IMR-90 (cell line): ENCODE measurements around the gene PIP4K2B. TPM values are rescaled to one million over a fixed set of nuclear protein-coding genes. Genes with fewer than 3 reads are reported as not detected.

Experiments used
- ATAC-seq: fragments of 200-7000 bp; cut with Tn5 transposase; 2 replicates; pipeline ENCODE4 v1.9.1; 2020; ENCODE audit warnings: low read depth, mild to moderate bottlenecking, moderate library complexity
- BruUV-seq: library from RNA; stranded (reverse); fragments of 400-500 nt; replicated peaks from 2 replicates; lab custom pipeline; 2021; lab: Mats Ljungman, UMichigan
- CTCF ChIA-PET: fragments of 300-600 bp; formaldehyde crosslinking; extraction: SDS; loops from one replicate; lab custom pipeline; 2021; ENCODE audit warnings: antibody characterized with exemption; lab: Yijun Ruan, JAX
- POLR2A ChIA-PET: fragments of 300-600 bp; sonication (Branson Sonifier 250); formaldehyde crosslinking; loops from one replicate; lab custom pipeline; 2022; ENCODE audit warnings: antibody characterized with exemption; ENCODE audit not compliant: unreplicated experiment; lab: Charles Lee
- DNase-seq: peaks from one replicate; pipeline ENCODE4 v3.0.0; 2013
- H2AFZ ChIP-seq: replicated peaks from 2 replicates; pipeline ENCODE3; 2013; ENCODE audit warnings: low read length, mild to moderate bottlenecking; ENCODE audit not compliant: poor library complexity
- H2AK5ac ChIP-seq: 2 replicates; pipeline ENCODE4 v1.6.1; 2013; ENCODE audit warnings: low read depth, low read length, inconsistent platforms
- H2AK9ac ChIP-seq: replicated peaks from 2 replicates; pipeline ENCODE3; 2013; ENCODE audit warnings: mild to moderate bottlenecking, low read depth, low read length, moderate library complexity; ENCODE audit not compliant: poor library complexity
- H2BK120ac ChIP-seq: 2 replicates; pipeline ENCODE4 v1.6.1; 2013; ENCODE audit warnings: low read depth, low read length, inconsistent platforms
- H2BK15ac ChIP-seq: 3 replicates; pipeline ENCODE4 v1.6.1; 2013; ENCODE audit warnings: low read depth, low read length, inconsistent platforms
- H2BK20ac ChIP-seq: 2 replicates; pipeline ENCODE4 v1.6.1; 2013; ENCODE audit warnings: low read depth, mild to moderate bottlenecking, inconsistent platforms, low read length, moderate library complexity
- H2BK5ac ChIP-seq: 2 replicates; pipeline ENCODE4 v1.6.1; 2013; ENCODE audit warnings: mild to moderate bottlenecking, low read depth, low read length, inconsistent platforms; ENCODE audit not compliant: poor library complexity, severe bottlenecking
- H3K14ac ChIP-seq: replicated peaks from 2 replicates; pipeline ENCODE4 v1.6.1; 2013; ENCODE audit warnings: low read depth, low read length, inconsistent platforms
- H3K18ac ChIP-seq: 2 replicates; pipeline ENCODE4 v1.6.1; 2013; ENCODE audit warnings: low read depth, low read length, control low read depth
- H3K23ac ChIP-seq: 2 replicates; pipeline ENCODE4 v1.6.1; 2013; ENCODE audit warnings: low read depth, low read length, inconsistent platforms
- H3K27ac ChIP-seq: 2 replicates; pipeline ENCODE4 v1.5.1; 2013; ENCODE audit warnings: mild to moderate bottlenecking, control low read depth, low read length; ENCODE audit not compliant: insufficient read depth
- H3K27me3 ChIP-seq: 2 replicates; pipeline ENCODE4 v1.6.1; 2013; ENCODE audit warnings: low read length; ENCODE audit not compliant: control insufficient read depth, insufficient read depth
- H3K36me3 ChIP-seq: 2 replicates; pipeline ENCODE4 v1.6.1; 2013; ENCODE audit warnings: low read length, mixed read lengths; ENCODE audit not compliant: control insufficient read depth, insufficient read depth
- H3K4ac ChIP-seq: 2 replicates; pipeline ENCODE4 v1.6.1; 2013; ENCODE audit warnings: low read depth, low read length, inconsistent platforms
- H3K4me1 ChIP-seq: 2 replicates; pipeline ENCODE4 v1.6.1; 2013; ENCODE audit warnings: low read length, mixed read lengths; ENCODE audit not compliant: control insufficient read depth, insufficient read depth
- H3K4me2 ChIP-seq: 2 replicates; pipeline ENCODE4 v1.6.1; 2013; ENCODE audit warnings: low read depth, mild to moderate bottlenecking, control low read depth, low read length, moderate library complexity
- H3K4me3 ChIP-seq: 2 replicates; pipeline ENCODE4 v1.5.1; 2013; ENCODE audit warnings: low read depth, mild to moderate bottlenecking, control low read depth, low read length, moderate library complexity; ENCODE audit not compliant: insufficient read depth
- H3K56ac ChIP-seq: 2 replicates; pipeline ENCODE4 v1.6.1; 2013; ENCODE audit warnings: low read length, inconsistent platforms; ENCODE audit not compliant: insufficient read depth; ENCODE audit errors: extremely low read depth
- H3K79me1 ChIP-seq, 2 experiments: 2 replicates each; pipeline ENCODE4 v1.6.1; 2013; ENCODE audit warnings: low read length in 2 of 2, inconsistent platforms in 1 of 2, low read depth in 1 of 2
- H3K9ac ChIP-seq: 2 replicates; pipeline ENCODE4 v1.6.1; 2013; ENCODE audit warnings: low read depth, low read length, control low read depth
- H3K9me1 ChIP-seq: 2 replicates; pipeline ENCODE4 v1.6.1; 2013; ENCODE audit warnings: low read length, inconsistent platforms; ENCODE audit not compliant: insufficient read depth
- H3K9me3 ChIP-seq: 2 replicates; pipeline ENCODE4 v1.6.1; 2013; ENCODE audit warnings: low read length; ENCODE audit not compliant: control insufficient read depth, insufficient read depth
- H4K20me1 ChIP-seq: 2 replicates; pipeline ENCODE4 v1.6.1; 2013; ENCODE audit warnings: low read length, inconsistent platforms; ENCODE audit not compliant: insufficient read depth
- H4K5ac ChIP-seq: 2 replicates; pipeline ENCODE4 v1.6.1; 2013; ENCODE audit warnings: mild to moderate bottlenecking, low read depth, low read length, control low read depth
- H4K8ac ChIP-seq, 2 experiments: 2 replicates each; pipeline ENCODE4 v1.6.1; 2013; ENCODE audit warnings: low read depth in 2 of 2, low read length in 2 of 2, control low read depth in 1 of 2, inconsistent platforms in 1 of 2
- H4K91ac ChIP-seq: 2 replicates; pipeline ENCODE4 v1.6.1; 2013; ENCODE audit warnings: low read depth, low read length, inconsistent platforms; ENCODE audit not compliant: insufficient read depth
- BHLHE40 ChIP-seq: fragments of 150-350 bp; IDR thresholded peaks from 2 replicates; pipeline ENCODE4 v1.6.1; 2016; ENCODE audit warnings: mild to moderate bottlenecking, low read depth, low read length
- CEBPB ChIP-seq: IDR thresholded peaks from 2 replicates; pipeline ENCODE4 v1.6.1; 2012; ENCODE audit warnings: low read depth, low read length, improper control_type of control experiment
- CHD1 ChIP-seq: IDR thresholded peaks from 2 replicates; pipeline ENCODE4 v1.6.1; 2012; ENCODE audit warnings: low read depth, low read length, improper control_type of control experiment
- CTCF ChIP-seq: conservative IDR thresholded peaks from 2 replicates; pipeline ENCODE4 v1.5.1; 2012; ENCODE audit warnings: mild to moderate bottlenecking, low read depth, low read length, improper control_type of control experiment
- ELK1 ChIP-seq: fragments of 150-350 bp; IDR thresholded peaks from 2 replicates; pipeline ENCODE4 v1.6.1; 2016; ENCODE audit warnings: low read depth, mild to moderate bottlenecking, low read length, moderate library complexity, borderline replicate concordance
- FOS ChIP-seq: fragments of 150-350 bp; IDR thresholded peaks from 2 replicates; pipeline ENCODE4 v1.6.1; 2016; ENCODE audit warnings: low read depth, low read length
- MAFK ChIP-seq: IDR thresholded peaks from 2 replicates; pipeline ENCODE4 v1.6.1; 2012; ENCODE audit warnings: low read depth, low read length, improper control_type of control experiment
- MAZ ChIP-seq: IDR thresholded peaks from 2 replicates; pipeline ENCODE4 v1.6.1; 2012; ENCODE audit warnings: low read depth, mild to moderate bottlenecking, low read length, improper control_type of control experiment, moderate library complexity, borderline replicate concordance
- MXI1 ChIP-seq: IDR thresholded peaks from 2 replicates; pipeline ENCODE4 v1.6.1; 2012; ENCODE audit warnings: low read depth, mild to moderate bottlenecking, low read length, moderate library complexity, borderline replicate concordance
- NFE2L2 ChIP-seq: fragments of 150-350 bp; IDR thresholded peaks from 2 replicates; pipeline ENCODE4 v1.6.1; 2016; ENCODE audit warnings: low read depth, mild to moderate bottlenecking, low read length
- POLR2A ChIP-seq: IDR thresholded peaks from 2 replicates; pipeline ENCODE4 v1.6.1; 2012; ENCODE audit warnings: mild to moderate bottlenecking, low read depth, low read length
- RAD21 ChIP-seq: IDR thresholded peaks from 2 replicates; pipeline ENCODE4 v1.6.1; 2012; ENCODE audit warnings: low read length, improper control_type of control experiment
- RCOR1 ChIP-seq: IDR thresholded peaks from 2 replicates; pipeline ENCODE4 v1.6.1; 2012; ENCODE audit warnings: mild to moderate bottlenecking, low read length, improper control_type of control experiment; ENCODE audit not compliant: insufficient replicate concordance
- RFX5 ChIP-seq: IDR thresholded peaks from 2 replicates; pipeline ENCODE4 v1.8.0; 2012; ENCODE audit warnings: low read depth, mild to moderate bottlenecking, low read length, moderate library complexity
- SMC3 ChIP-seq: fragments of 150-350 bp; IDR thresholded peaks from 2 replicates; pipeline ENCODE4 v1.6.1; 2016; ENCODE audit warnings: low read depth, mild to moderate bottlenecking, antibody characterized with exemption, low read length, moderate library complexity
- USF2 ChIP-seq: fragments of 150-350 bp; IDR thresholded peaks from 2 replicates; pipeline ENCODE4 v1.6.1; 2017; ENCODE audit warnings: mild to moderate bottlenecking, antibody characterized with exemption, low read length, low read depth
- WGBS, 2 experiments: methylation state at CpG; one replicate each; pipeline versions ENCODE4 v1.1.5 to v1.1.7; 2013; ENCODE audit warnings: missing lambda C conversion rate in 2 of 2; ENCODE audit not compliant: insufficient read length in 1 of 2; ENCODE audit errors: extremely low coverage in 2 of 2; 5-methylcytosine and 5-hydroxymethylcytosine counted together
- dilution Hi-C: fragments of 300-500 bp; cut with HindIII; formaldehyde crosslinking; loops from one replicate; pipeline ENCODE4 v1.14.3; 2018; ENCODE audit warnings: low sequenced_read_pairs; ENCODE audit not compliant: unreplicated experiment
- in situ Hi-C: fragments of 300-500 bp; cut with MboI; formaldehyde crosslinking; loops from 3 replicates; pipeline ENCODE4 v1.14.3; 2019; ENCODE audit warnings: low sequenced_read_pairs, inconsistent platforms, mixed read lengths
- intact Hi-C: fragments of 100-400 bp; cut with micrococcal nuclease; formaldehyde crosslinking; loops from 2 replicates; pipeline ENCODE4 v1.10.0; 2022
- polyA plus RNA-seq, 3 experiments: library from polyadenylated mRNA; depleted of rRNA; stranded (reverse); fragments of >200 nt; gene quantifications; 2 replicates each; pipeline ENCODE4 v1.2.3, GENCODE V29; 2012; ENCODE audit warnings: low replicate concordance in 1 of 3
- total RNA-seq: library from RNA; depleted of rRNA; stranded (reverse); fragments of >200 nt; gene quantifications from 2 replicates; pipeline ENCODE4 v1.2.3, GENCODE V29; 2012

The PIP4K2B gene
- total and polyA plus RNA-seq, 2 of the 4 experiments (the other 2 are of a cell fraction): 40.0 to 40.2 TPM

- Histone ChIP-seq H3K56ac (no peak overlapping the region), H2BK15ac (no peak overlapping the region), H3K4me2 (peak overlapping the region; percentile 95; the same call in 1 of the 2 replicates), H2AK9ac (no peak overlapping the region), H3K27ac (no peak overlapping the region), H2BK120ac (no peak overlapping the region), H3K79me1 (peaks cover 12 to 66% of the 10 kb centered on the region in 2 experiments), H3K9me1 (peaks cover 22% of the 10 kb centered on the region), H3K14ac (no peak overlapping the region), H2BK20ac (no peak overlapping the region), H3K4me3 (no peak overlapping the region), H4K20me1 (peaks cover 66% of the 10 kb centered on the region), H4K5ac (no peak overlapping the region), H3K9ac (no peak overlapping the region), H2AK5ac (no peak overlapping the region), H3K4me1 (peaks cover 25% of the 10 kb centered on the region), H3K27me3 (no peaks in the 10 kb centered on the region), H3K18ac (no peak overlapping the region), H3K4ac (no peak overlapping the region), H4K8ac (no peak overlapping the region), H3K9me3 (no peaks in the 10 kb centered on the region), H3K36me3 (0 out of 2 replicates have a peak, but pooled peaks cover 1% of the 10 kb centered on the region), H3K23ac (no peak overlapping the region), H2AFZ (no peak overlapping the region), H2BK5ac (no peak overlapping the region), H4K91ac (no peak overlapping the region)
- ChIA-PET POLR2A (no interaction called here), CTCF (interaction anchor here (0.6 kb wide), 1 partner anchor 69 kb away, joined by 3 read pairs; no protein-coding TSS in a partner anchor)
- no TSS peak for BruUV-seq
- DNase-seq (no peak), ATAC-seq (no peak)
- in situ Hi-C loops: no loop called here
- dilution Hi-C loops: no loop called here
- intact Hi-C loops: no loop called here
- WGBS, 2 experiments: no CpG with 5 or more reads among the region's 4 CpGs
- TF ChIP-seq CEBPB (no peak), RAD21 (no peak), FOS (no peak), RCOR1 (no peak), CTCF (no peak), MAZ (no peak), RFX5 (no peak), MAFK (no peak), USF2 (no peak), SMC3 (no peak), BHLHE40 (no peak), MXI1 (no peak), ELK1 (no peak), CHD1 (no peak), NFE2L2 (no peak), POLR2A (no peak)
Measured at GRCh38 chr17:38745545-38745944, 53.8 kb downstream of the PIP4K2B start.
